IMR-90 (cell line): ENCODE results near the gene LRRC75A. TPM values are rescaled to one million over a fixed set of nuclear protein-coding genes. Genes with fewer than 3 reads are reported as not detected.

ENCODE experiments used
- ATAC-seq: fragments of 200-7000 bp; cut with Tn5 transposase; 2 replicates; pipeline ENCODE4 v1.9.1; 2020; ENCODE audit warnings: low read depth, mild to moderate bottlenecking, moderate library complexity
- BruUV-seq: library from RNA; stranded (reverse); fragments of 400-500 nt; replicated peaks from 2 replicates; lab custom pipeline; 2021; lab: Mats Ljungman, UMichigan
- CTCF ChIA-PET: fragments of 300-600 bp; formaldehyde crosslinking; extraction: SDS; loops from one replicate; lab custom pipeline; 2021; ENCODE audit warnings: antibody characterized with exemption; lab: Yijun Ruan, JAX
- POLR2A ChIA-PET: fragments of 300-600 bp; sonication (Branson Sonifier 250); formaldehyde crosslinking; loops from one replicate; lab custom pipeline; 2022; ENCODE audit warnings: antibody characterized with exemption; ENCODE audit not compliant: unreplicated experiment; lab: Charles Lee
- DNase-seq: peaks from one replicate; pipeline ENCODE4 v3.0.0; 2013
- H2AFZ ChIP-seq: replicated peaks from 2 replicates; pipeline ENCODE3; 2013; ENCODE audit warnings: low read length, mild to moderate bottlenecking; ENCODE audit not compliant: poor library complexity
- H2AK5ac ChIP-seq: 2 replicates; pipeline ENCODE4 v1.6.1; 2013; ENCODE audit warnings: low read depth, low read length, inconsistent platforms
- H2AK9ac ChIP-seq: replicated peaks from 2 replicates; pipeline ENCODE3; 2013; ENCODE audit warnings: mild to moderate bottlenecking, low read depth, low read length, moderate library complexity; ENCODE audit not compliant: poor library complexity
- H2BK120ac ChIP-seq: 2 replicates; pipeline ENCODE4 v1.6.1; 2013; ENCODE audit warnings: low read depth, low read length, inconsistent platforms
- H2BK15ac ChIP-seq: 3 replicates; pipeline ENCODE4 v1.6.1; 2013; ENCODE audit warnings: low read depth, low read length, inconsistent platforms
- H2BK20ac ChIP-seq: 2 replicates; pipeline ENCODE4 v1.6.1; 2013; ENCODE audit warnings: low read depth, mild to moderate bottlenecking, inconsistent platforms, low read length, moderate library complexity
- H2BK5ac ChIP-seq: 2 replicates; pipeline ENCODE4 v1.6.1; 2013; ENCODE audit warnings: mild to moderate bottlenecking, low read depth, low read length, inconsistent platforms; ENCODE audit not compliant: poor library complexity, severe bottlenecking
- H3K14ac ChIP-seq: replicated peaks from 2 replicates; pipeline ENCODE4 v1.6.1; 2013; ENCODE audit warnings: low read depth, low read length, inconsistent platforms
- H3K18ac ChIP-seq: 2 replicates; pipeline ENCODE4 v1.6.1; 2013; ENCODE audit warnings: low read depth, low read length, control low read depth
- H3K23ac ChIP-seq: 2 replicates; pipeline ENCODE4 v1.6.1; 2013; ENCODE audit warnings: low read depth, low read length, inconsistent platforms
- H3K27ac ChIP-seq: 2 replicates; pipeline ENCODE4 v1.5.1; 2013; ENCODE audit warnings: mild to moderate bottlenecking, control low read depth, low read length; ENCODE audit not compliant: insufficient read depth
- H3K27me3 ChIP-seq: 2 replicates; pipeline ENCODE4 v1.6.1; 2013; ENCODE audit warnings: low read length; ENCODE audit not compliant: control insufficient read depth, insufficient read depth
- H3K36me3 ChIP-seq: 2 replicates; pipeline ENCODE4 v1.6.1; 2013; ENCODE audit warnings: low read length, mixed read lengths; ENCODE audit not compliant: control insufficient read depth, insufficient read depth
- H3K4ac ChIP-seq: 2 replicates; pipeline ENCODE4 v1.6.1; 2013; ENCODE audit warnings: low read depth, low read length, inconsistent platforms
- H3K4me1 ChIP-seq: 2 replicates; pipeline ENCODE4 v1.6.1; 2013; ENCODE audit warnings: low read length, mixed read lengths; ENCODE audit not compliant: control insufficient read depth, insufficient read depth
- H3K4me2 ChIP-seq: 2 replicates; pipeline ENCODE4 v1.6.1; 2013; ENCODE audit warnings: low read depth, mild to moderate bottlenecking, control low read depth, low read length, moderate library complexity
- H3K4me3 ChIP-seq: 2 replicates; pipeline ENCODE4 v1.5.1; 2013; ENCODE audit warnings: low read depth, mild to moderate bottlenecking, control low read depth, low read length, moderate library complexity; ENCODE audit not compliant: insufficient read depth
- H3K56ac ChIP-seq: 2 replicates; pipeline ENCODE4 v1.6.1; 2013; ENCODE audit warnings: low read length, inconsistent platforms; ENCODE audit not compliant: insufficient read depth; ENCODE audit errors: extremely low read depth
- H3K79me1 ChIP-seq, 2 experiments: 2 replicates each; pipeline ENCODE4 v1.6.1; 2013; ENCODE audit warnings: low read length in 2 of 2, inconsistent platforms in 1 of 2, low read depth in 1 of 2
- H3K9ac ChIP-seq: 2 replicates; pipeline ENCODE4 v1.6.1; 2013; ENCODE audit warnings: low read depth, low read length, control low read depth
- H3K9me1 ChIP-seq: 2 replicates; pipeline ENCODE4 v1.6.1; 2013; ENCODE audit warnings: low read length, inconsistent platforms; ENCODE audit not compliant: insufficient read depth
- H3K9me3 ChIP-seq: 2 replicates; pipeline ENCODE4 v1.6.1; 2013; ENCODE audit warnings: low read length; ENCODE audit not compliant: control insufficient read depth, insufficient read depth
- H4K20me1 ChIP-seq: 2 replicates; pipeline ENCODE4 v1.6.1; 2013; ENCODE audit warnings: low read length, inconsistent platforms; ENCODE audit not compliant: insufficient read depth
- H4K5ac ChIP-seq: 2 replicates; pipeline ENCODE4 v1.6.1; 2013; ENCODE audit warnings: mild to moderate bottlenecking, low read depth, low read length, control low read depth
- H4K8ac ChIP-seq, 2 experiments: 2 replicates each; pipeline ENCODE4 v1.6.1; 2013; ENCODE audit warnings: low read depth in 2 of 2, low read length in 2 of 2, control low read depth in 1 of 2, inconsistent platforms in 1 of 2
- H4K91ac ChIP-seq: 2 replicates; pipeline ENCODE4 v1.6.1; 2013; ENCODE audit warnings: low read depth, low read length, inconsistent platforms; ENCODE audit not compliant: insufficient read depth
- POLR2A ChIP-seq: IDR thresholded peaks from 2 replicates; pipeline ENCODE4 v1.6.1; 2012; ENCODE audit warnings: mild to moderate bottlenecking, low read depth, low read length
- RAD21 ChIP-seq: IDR thresholded peaks from 2 replicates; pipeline ENCODE4 v1.6.1; 2012; ENCODE audit warnings: low read length, improper control_type of control experiment
- SMC3 ChIP-seq: fragments of 150-350 bp; IDR thresholded peaks from 2 replicates; pipeline ENCODE4 v1.6.1; 2016; ENCODE audit warnings: low read depth, mild to moderate bottlenecking, antibody characterized with exemption, low read length, moderate library complexity
- WGBS, 2 experiments: methylation state at CpG; one replicate each; pipeline versions ENCODE4 v1.1.5 to v1.1.7; 2013; ENCODE audit warnings: missing lambda C conversion rate in 2 of 2; ENCODE audit not compliant: insufficient read length in 1 of 2; ENCODE audit errors: extremely low coverage in 2 of 2; 5-methylcytosine and 5-hydroxymethylcytosine counted together
- dilution Hi-C: fragments of 300-500 bp; cut with HindIII; formaldehyde crosslinking; loops from one replicate; pipeline ENCODE4 v1.14.3; 2018; ENCODE audit warnings: low sequenced_read_pairs; ENCODE audit not compliant: unreplicated experiment
- in situ Hi-C: fragments of 300-500 bp; cut with MboI; formaldehyde crosslinking; loops from 3 replicates; pipeline ENCODE4 v1.14.3; 2019; ENCODE audit warnings: low sequenced_read_pairs, inconsistent platforms, mixed read lengths
- intact Hi-C: fragments of 100-400 bp; cut with micrococcal nuclease; formaldehyde crosslinking; loops from 2 replicates; pipeline ENCODE4 v1.10.0; 2022
- polyA plus RNA-seq, 3 experiments: library from polyadenylated mRNA; depleted of rRNA; stranded (reverse); fragments of >200 nt; gene quantifications; 2 replicates each; pipeline ENCODE4 v1.2.3, GENCODE V29; 2012; ENCODE audit warnings: low replicate concordance in 1 of 3
- total RNA-seq: library from RNA; depleted of rRNA; stranded (reverse); fragments of >200 nt; gene quantifications from 2 replicates; pipeline ENCODE4 v1.2.3, GENCODE V29; 2012
- TF ChIP-seq, protein P1 (sequence below): fragments of 150-350 bp; IDR thresholded peaks from 2 replicates; pipeline ENCODE4 v1.6.1; 2016; ENCODE audit warnings: low read depth, mild to moderate bottlenecking, low read length, moderate library complexity, borderline replicate concordance

LRRC75A gene
- total and polyA plus RNA-seq, 2 of the 4 experiments (the other 2 are of a cell fraction): 0.72 to 1.0 TPM

DNA sequence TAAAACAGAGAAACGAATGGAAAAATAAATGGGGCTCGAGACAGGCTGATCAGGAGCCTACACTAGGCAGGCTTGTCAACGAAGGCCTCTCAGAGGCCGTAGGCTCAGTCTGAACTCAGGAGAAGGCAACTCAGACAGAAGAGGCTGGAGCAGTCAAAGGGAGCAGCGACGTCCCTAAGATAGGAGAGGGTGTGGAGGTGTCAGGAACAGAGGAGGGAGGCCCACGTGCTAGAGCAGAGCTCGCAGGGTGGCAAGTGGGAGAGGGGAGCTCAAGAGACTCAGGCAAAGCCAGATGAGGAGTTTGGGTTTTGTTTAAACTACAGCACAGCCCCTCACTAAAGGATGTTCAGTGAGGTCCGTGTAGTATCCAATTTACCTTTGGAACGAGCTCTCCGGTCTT lies 32.7 kb downstream of the LRRC75A start:
- intact Hi-C loops: no loop called here
- H2AFZ ChIP-seq: no peak overlapping the region
- DNase-seq (no peak), ATAC-seq (no peak)
- H3K4me2 ChIP-seq: no peak overlapping the region
- H2AK9ac ChIP-seq: no peak overlapping the region
- no peak overlapping the region for H4K8ac ChIP-seq
- H3K9me3 ChIP-seq: no peaks in the 10 kb centered on the region
- H4K20me1 ChIP-seq: peaks cover 7% of the 10 kb centered on the region; the same call in 1 of the 2 replicates
- no peak overlapping the region for H3K4me3 ChIP-seq
- no peak overlapping the region for H2BK5ac ChIP-seq
- H3K27me3 ChIP-seq: no peaks in the 10 kb centered on the region
- H3K79me1 ChIP-seq: peaks cover 0 to 7% of the 10 kb centered on the region in 2 experiments; a peak in 2 of 4 replicates
- no peak overlapping the region for H4K5ac ChIP-seq
- peaks cover 7% of the 10 kb centered on the region; the same call in 1 of the 2 replicates for H3K9me1 ChIP-seq
- WGBS, 2 experiments: 67% methylated on average over 6 of the region's 11 CpGs; no CpG with 5 or more reads in 1 of the 2 experiments
- no peak overlapping the region for H3K56ac ChIP-seq
- no peaks in the 10 kb centered on the region; the same call in 1 of the 2 replicates for H3K36me3 ChIP-seq
- H3K23ac ChIP-seq: no peak overlapping the region
- dilution Hi-C loops: no loop called here
- no peak overlapping the region for H3K9ac ChIP-seq
- no peak overlapping the region for H2BK15ac ChIP-seq
- in situ Hi-C loops: no loop called here
- H3K27ac ChIP-seq: no peak overlapping the region
- H2BK120ac ChIP-seq: no peak overlapping the region
- no peak overlapping the region for H2AK5ac ChIP-seq
- H3K18ac ChIP-seq: no peak overlapping the region
- no TSS peak for BruUV-seq
- H4K91ac ChIP-seq: no peak overlapping the region
- no peak overlapping the region for H3K4ac ChIP-seq
- TF ChIP-seq RAD21: no peak
- TF ChIP-seq POLR2A: no peak
- TF ChIP-seq SMC3: no peak
- TF ChIP-seq, protein P1, sequence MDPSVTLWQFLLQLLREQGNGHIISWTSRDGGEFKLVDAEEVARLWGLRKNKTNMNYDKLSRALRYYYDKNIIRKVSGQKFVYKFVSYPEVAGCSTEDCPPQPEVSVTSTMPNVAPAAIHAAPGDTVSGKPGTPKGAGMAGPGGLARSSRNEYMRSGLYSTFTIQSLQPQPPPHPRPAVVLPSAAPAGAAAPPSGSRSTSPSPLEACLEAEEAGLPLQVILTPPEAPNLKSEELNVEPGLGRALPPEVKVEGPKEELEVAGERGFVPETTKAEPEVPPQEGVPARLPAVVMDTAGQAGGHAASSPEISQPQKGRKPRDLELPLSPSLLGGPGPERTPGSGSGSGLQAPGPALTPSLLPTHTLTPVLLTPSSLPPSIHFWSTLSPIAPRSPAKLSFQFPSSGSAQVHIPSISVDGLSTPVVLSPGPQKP: no peak
- H3K14ac ChIP-seq: no peak overlapping the region
- H3K4me1 ChIP-seq: peaks cover 14% of the 10 kb centered on the region
- no peak overlapping the region for H2BK20ac ChIP-seq
- POLR2A ChIA-PET: no interaction called here
- CTCF ChIA-PET: interaction anchor here (1.1 kb wide), 1 partner anchor 61 kb away, joined by 3 read pairs; no protein-coding TSS in a partner anchor
